WTC11 (cell line): ENCODE results near the gene SPPL2B.

Experiments
- CTCF ChIP-seq: fragments of 200-600 bp; IDR thresholded peaks from 2 replicates; pipeline ENCODE4 v1.8.0; 2022; ENCODE audit warnings: antibody characterized with exemption
- E2F5 ChIP-seq: sonication (generic); formaldehyde crosslinking; IDR thresholded peaks from 2 replicates; pipeline ENCODE4 v1.8.1; 2022; ENCODE audit warnings: mild to moderate bottlenecking, moderate library complexity, missing genetic modification reagents
- ERG ChIP-seq: fragments of 250-450 bp; sonication (Bioruptor Pico); IDR thresholded peaks from 2 replicates; pipeline ENCODE4 v1.8.0; 2021; ENCODE audit warnings: mild to moderate bottlenecking
- FOXK1 ChIP-seq: sonication (generic); formaldehyde crosslinking; IDR thresholded peaks from 2 replicates; pipeline ENCODE4 v1.8.0; 2022; ENCODE audit warnings: mild to moderate bottlenecking, moderate library complexity, missing genetic modification reagents
- GABPB1 ChIP-seq: sonication (generic); formaldehyde crosslinking; IDR thresholded peaks from 2 replicates; pipeline ENCODE4 v1.8.1; 2023; ENCODE audit warnings: mild to moderate bottlenecking, missing genetic modification reagents
- MAX ChIP-seq: sonication (generic); formaldehyde crosslinking; IDR thresholded peaks from 2 replicates; pipeline ENCODE4 v1.8.0; 2022; ENCODE audit warnings: mild to moderate bottlenecking, missing genetic modification reagents
- PREB ChIP-seq: sonication (generic); formaldehyde crosslinking; IDR thresholded peaks from 2 replicates; pipeline ENCODE4 v1.8.1; 2022; ENCODE audit warnings: mild to moderate bottlenecking, missing genetic modification reagents, moderate library complexity, borderline replicate concordance
- SMAD3 ChIP-seq: sonication (generic); formaldehyde crosslinking; IDR thresholded peaks from 2 replicates; pipeline ENCODE4 v1.8.0; 2022; ENCODE audit warnings: missing genetic modification reagents, mild to moderate bottlenecking, borderline replicate concordance
- STAT6 ChIP-seq: sonication (generic); formaldehyde crosslinking; conservative IDR thresholded peaks from 2 replicates; pipeline ENCODE4 v1.8.1; 2023; ENCODE audit warnings: mild to moderate bottlenecking, low read depth, missing genetic modification reagents, moderate library complexity
- TEAD4 ChIP-seq: sonication (generic); formaldehyde crosslinking; IDR thresholded peaks from 2 replicates; pipeline ENCODE4 v1.8.0; 2022; ENCODE audit warnings: mild to moderate bottlenecking, missing genetic modification reagents
- ZSCAN18 ChIP-seq: fragments of 250-450 bp; sonication (Bioruptor Pico); IDR thresholded peaks from 2 replicates; pipeline ENCODE4 v2.1.2; 2022; ENCODE audit warnings: mild to moderate bottlenecking, moderate library complexity

GRCh38 chr19:2350656-2351055 lies 22.2 kb downstream of the SPPL2B start:
- TF ChIP-seq ERG (CRISPR knock-in tag) (no peak), ZSCAN18 (CRISPR knock-in tag) (no peak), GABPB1 (CRISPR knock-in tag) (no peak), SMAD3 (CRISPR knock-in tag) (no peak), CTCF (no peak), STAT6 (CRISPR knock-in tag) (no peak), PREB (no peak), E2F5 (no peak), TEAD4 (CRISPR knock-in tag) (no peak), MAX (no peak), FOXK1 (no peak)
